Vagina (tissue), 2 donors: ENCODE data around the gene PRDM16. TPM values are rescaled to one million over a fixed set of nuclear protein-coding genes. Genes with fewer than 3 reads are reported as not detected.

Source experiments
- DNase-seq, 2 donors: peaks; one replicate each; pipeline ENCODE4 v3.0.0-alpha.2; 2017; ENCODE audit errors: extremely low spot score in 2 of 2
- H3K27ac ChIP-seq: fragments of 200-600 bp; sonication (generic); one replicate; pipeline ENCODE4 v1.5.1; 2019
- H3K27me3 ChIP-seq: fragments of 200-600 bp; sonication (generic); one replicate; pipeline ENCODE4 v1.5.1; 2019
- H3K36me3 ChIP-seq, 2 donors: fragments of 200-600 bp; sonication (generic); one replicate each; pipeline ENCODE4 v1.5.1; 2017 to 2019
- H3K4me1 ChIP-seq: fragments of 200-600 bp; sonication (generic); one replicate; pipeline ENCODE4 v1.5.1; 2019
- H3K4me3 ChIP-seq, 2 donors: fragments of 200-600 bp; sonication (generic); 1 replicate in 1 of 2; 2 replicates in 1 of 2; pipeline ENCODE4 v1.5.1; 2016 to 2019
- H3K9me3 ChIP-seq: fragments of 200-600 bp; sonication (generic); one replicate; pipeline ENCODE4 v1.5.1; 2019
- CTCF ChIP-seq, 3 experiments: fragments of 450-650 bp in 2 of 3; fragments of 200-600 bp in 1 of 3; sonication (generic) in 1 of 3; IDR thresholded peaks; one replicate each; pipeline ENCODE4 v1.5.1; 2017 to 2019; ENCODE audit warnings: antibody characterized with exemption in 3 of 3, mild to moderate bottlenecking in 2 of 3, moderate library complexity in 2 of 3
- POLR2A ChIP-seq, 2 donors: fragments of 450-650 bp; IDR thresholded peaks; one replicate each; pipeline ENCODE4 v1.6.1; 2017; ENCODE audit warnings: antibody characterized with exemption in 2 of 2, mild to moderate bottlenecking in 2 of 2, moderate library complexity in 2 of 2
- POLR2AphosphoS5 ChIP-seq, 2 donors: sonication (generic); formaldehyde crosslinking; IDR thresholded peaks; one replicate each; pipeline ENCODE4 v1.9.0; 2017; ENCODE audit warnings: antibody characterized with exemption in 2 of 2, mild to moderate bottlenecking in 2 of 2, low read depth in 1 of 2; ENCODE audit not compliant: insufficient read depth in 1 of 2
- intact Hi-C: fragments of 100-400 bp; cut with DNase I; formaldehyde crosslinking; loops from one replicate; pipeline ENCODE4 v1.15.1; 2023
- total RNA-seq: library from RNA; depleted of rRNA; stranded (reverse); fragments of >200 nt; gene quantifications from one replicate; pipeline ENCODE4 v1.2.3, GENCODE V29; 2016

PRDM16 gene
- total RNA-seq, 1 donor from 2014 or later = 3.9 TPM

DNA sequence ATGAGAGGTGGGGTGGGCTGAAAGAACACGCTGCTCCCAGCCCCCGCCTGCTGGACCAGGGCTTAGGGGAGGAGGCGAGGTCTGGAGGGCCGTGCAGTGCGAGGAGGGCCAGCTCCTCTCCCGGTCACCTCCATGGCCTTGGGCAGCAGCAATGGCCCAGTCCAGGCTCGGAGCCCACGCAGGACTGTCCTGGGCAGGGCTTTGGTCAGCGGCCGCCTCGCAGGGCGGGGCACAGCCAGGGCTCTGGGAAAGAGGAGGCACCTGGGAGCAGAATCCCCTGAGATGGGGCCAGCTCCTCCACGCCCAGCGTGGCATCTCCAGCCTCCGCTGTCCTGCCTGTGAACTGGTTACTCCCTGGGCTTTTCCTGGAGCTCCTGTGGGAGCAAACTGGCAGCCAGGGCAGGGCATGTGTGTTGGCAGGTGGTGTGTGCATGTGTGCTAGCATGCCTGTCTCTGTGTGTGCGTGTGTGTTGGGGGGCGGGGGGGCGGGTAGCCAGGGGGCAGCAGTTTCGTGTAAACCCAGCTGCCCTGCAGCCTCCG is 412.9 kb downstream of the PRDM16 start:
- TF ChIP-seq CTCF (IDR thresholded peaks at IDR 0.05) (no peak), POLR2A (IDR thresholded peaks at IDR 0.05) (no peak), POLR2AphosphoS5 (IDR thresholded peaks at IDR 0.05; ENCODE audit: insufficient read depth in 1 of 2, low read depth in 1 of 2) (no peak)
- DNase-seq = no peak
- intact Hi-C loops = no loop called here

DNA sequence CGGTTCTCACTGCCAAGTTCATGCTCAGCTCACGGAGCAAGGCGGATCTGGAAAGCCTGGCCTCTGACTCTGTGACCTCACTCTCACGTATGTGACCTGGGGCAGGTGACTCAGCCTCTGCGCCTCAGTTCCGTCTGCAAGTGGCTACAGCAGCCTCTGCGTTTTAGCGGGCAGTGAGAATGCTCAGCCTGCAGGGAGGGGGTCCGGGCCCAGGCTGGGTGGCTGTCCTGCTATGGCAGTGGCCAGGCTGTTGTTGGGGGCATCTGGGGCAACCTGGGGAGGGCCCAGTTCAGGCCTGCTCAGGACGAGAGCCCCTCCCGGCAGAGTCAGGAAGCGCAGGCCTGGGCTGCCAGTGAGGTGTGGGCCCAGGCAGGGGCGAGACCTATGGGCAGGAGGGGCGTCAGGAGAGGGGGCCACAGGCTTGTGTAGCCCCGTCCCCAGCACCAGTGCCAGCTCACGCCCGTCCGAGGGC is 413.4 kb downstream of the PRDM16 start:
- intact Hi-C loops = no loop called here
- Histone ChIP-seq H3K27me3 (no peaks in the 10 kb centered on the region), H3K4me3 (no peak overlapping the region), H3K36me3 (no peaks in the 10 kb centered on the region), H3K4me1 (peaks cover 11% of the 10 kb centered on the region), H3K9me3 (no peaks in the 10 kb centered on the region), H3K27ac (no peak overlapping the region)
- TF ChIP-seq CTCF (IDR thresholded peaks at IDR 0.05) (no peak), POLR2AphosphoS5 (IDR thresholded peaks at IDR 0.05; ENCODE audit: insufficient read depth in 1 of 2, low read depth in 1 of 2) (peak; percentile 6 to 14)
- DNase-seq = no peak

More for the DNA sequence above, 412.9 kb downstream of the PRDM16 start:
- peaks cover 11% of the 10 kb centered on the region for H3K4me1 ChIP-seq
- H3K4me3 ChIP-seq = no peak overlapping the region
- H3K27me3 ChIP-seq = no peaks in the 10 kb centered on the region
- no peak overlapping the region for H3K27ac ChIP-seq
- no peaks in the 10 kb centered on the region for H3K9me3 ChIP-seq
- no peaks in the 10 kb centered on the region for H3K36me3 ChIP-seq

DNA sequence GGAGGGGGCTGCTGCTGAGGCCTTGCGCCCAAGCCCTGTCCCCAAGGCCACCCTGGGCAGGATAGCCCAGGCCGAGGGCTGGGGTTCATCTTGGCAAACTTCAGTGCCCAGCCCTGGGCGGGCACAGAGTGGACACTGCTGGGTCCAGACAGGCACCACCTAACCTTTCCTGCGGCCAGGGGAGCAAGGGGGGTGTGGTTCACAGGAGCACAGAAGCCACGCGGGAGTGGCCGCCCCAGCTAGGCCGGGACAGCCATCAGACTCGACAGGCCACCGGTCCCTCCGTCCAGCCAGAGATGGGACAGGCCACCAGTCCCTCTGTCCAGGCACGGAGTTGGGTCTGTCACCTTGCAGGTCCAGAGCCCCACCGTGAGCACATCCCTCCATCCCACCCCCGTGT is 414.4 kb downstream of the PRDM16 start:
- no peak for DNase-seq
- H3K27ac ChIP-seq = no peak overlapping the region

DNA sequence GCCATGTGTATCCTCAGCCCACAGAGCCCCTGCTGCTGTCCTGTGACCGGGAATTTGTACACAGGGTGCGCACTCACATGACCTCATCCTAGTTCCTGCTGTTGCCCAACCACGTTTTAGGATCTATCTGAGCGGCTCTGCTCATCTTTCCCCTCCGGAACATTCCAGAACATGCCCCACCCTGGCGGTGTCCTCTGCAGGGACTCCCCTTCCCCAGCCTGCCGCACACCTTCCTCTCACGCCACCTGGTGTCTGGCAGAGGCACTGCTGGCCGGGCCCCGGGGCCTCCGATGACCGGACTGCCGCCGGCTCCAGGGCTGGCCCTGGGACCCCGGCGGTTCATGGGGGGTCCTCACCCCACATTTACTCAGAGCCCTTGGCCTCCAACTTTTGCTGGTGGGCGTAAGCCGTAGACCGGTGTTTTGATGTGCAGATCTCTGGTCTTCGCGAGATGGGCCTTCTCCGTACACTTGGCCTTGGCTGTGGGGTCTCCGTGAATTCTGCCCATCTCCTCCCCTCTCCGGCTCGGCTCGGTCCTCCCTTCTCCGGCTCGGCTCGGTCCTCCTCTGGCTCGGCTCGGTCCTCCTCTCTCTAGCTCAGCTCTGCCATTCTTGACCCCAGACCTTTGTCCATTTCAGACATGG is 414.9 kb downstream of the PRDM16 start:
- Histone ChIP-seq H3K4me3 (no peak overlapping the region), H3K9me3 (no peaks in the 10 kb centered on the region), H3K27me3 (no peaks in the 10 kb centered on the region), H3K36me3 (no peaks in the 10 kb centered on the region), H3K4me1 (peaks cover 11% of the 10 kb centered on the region), H3K27ac (no peak overlapping the region)
- intact Hi-C loops = no loop called here
- no peak for DNase-seq
- TF ChIP-seq POLR2A (IDR thresholded peaks at IDR 0.05) (no peak), POLR2AphosphoS5 (IDR thresholded peaks at IDR 0.05; ENCODE audit: insufficient read depth in 1 of 2, low read depth in 1 of 2) (no peak), CTCF (IDR thresholded peaks at IDR 0.05) (peak in 2 of 3 experiments; percentile 48 to 65)

More for the DNA sequence above, 414.4 kb downstream of the PRDM16 start:
- TF ChIP-seq POLR2A (IDR thresholded peaks at IDR 0.05) (no peak), CTCF (IDR thresholded peaks at IDR 0.05) (no peak), POLR2AphosphoS5 (IDR thresholded peaks at IDR 0.05; ENCODE audit: insufficient read depth in 1 of 2, low read depth in 1 of 2) (no peak)
- no peaks in the 10 kb centered on the region for H3K9me3 ChIP-seq
- no peaks in the 10 kb centered on the region for H3K27me3 ChIP-seq
- H3K36me3 ChIP-seq = no peaks in the 10 kb centered on the region
- peaks cover 11% of the 10 kb centered on the region for H3K4me1 ChIP-seq
- no peak overlapping the region for H3K4me3 ChIP-seq
- intact Hi-C loops = no loop called here

GRCh38 chr1:3485016-3485415 is 416.0 kb downstream of the PRDM16 start:
- H3K4me3 ChIP-seq = no peak overlapping the region
- no peak for DNase-seq
- no peaks in the 10 kb centered on the region for H3K36me3 ChIP-seq
- intact Hi-C loops = no loop called here
- H3K27ac ChIP-seq = no peak overlapping the region
- H3K27me3 ChIP-seq = no peaks in the 10 kb centered on the region
- peaks cover 11% of the 10 kb centered on the region for H3K4me1 ChIP-seq
- H3K9me3 ChIP-seq = no peaks in the 10 kb centered on the region
- TF ChIP-seq POLR2A (IDR thresholded peaks at IDR 0.05) (no peak), CTCF (IDR thresholded peaks at IDR 0.05) (no peak), POLR2AphosphoS5 (IDR thresholded peaks at IDR 0.05; ENCODE audit: insufficient read depth in 1 of 2, low read depth in 1 of 2) (no peak)
